NCI-H1930 (cell line): ENCODE measurements around the gene C1orf56.

Experiments
- DNase-seq, 2 experiments: peaks; one replicate each; lab custom pipeline; 2025; lab: John Stamatoyannopoulos, UW

Gene C1orf56, protein sequence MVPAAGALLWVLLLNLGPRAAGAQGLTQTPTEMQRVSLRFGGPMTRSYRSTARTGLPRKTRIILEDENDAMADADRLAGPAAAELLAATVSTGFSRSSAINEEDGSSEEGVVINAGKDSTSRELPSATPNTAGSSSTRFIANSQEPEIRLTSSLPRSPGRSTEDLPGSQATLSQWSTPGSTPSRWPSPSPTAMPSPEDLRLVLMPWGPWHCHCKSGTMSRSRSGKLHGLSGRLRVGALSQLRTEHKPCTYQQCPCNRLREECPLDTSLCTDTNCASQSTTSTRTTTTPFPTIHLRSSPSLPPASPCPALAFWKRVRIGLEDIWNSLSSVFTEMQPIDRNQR

DNA sequence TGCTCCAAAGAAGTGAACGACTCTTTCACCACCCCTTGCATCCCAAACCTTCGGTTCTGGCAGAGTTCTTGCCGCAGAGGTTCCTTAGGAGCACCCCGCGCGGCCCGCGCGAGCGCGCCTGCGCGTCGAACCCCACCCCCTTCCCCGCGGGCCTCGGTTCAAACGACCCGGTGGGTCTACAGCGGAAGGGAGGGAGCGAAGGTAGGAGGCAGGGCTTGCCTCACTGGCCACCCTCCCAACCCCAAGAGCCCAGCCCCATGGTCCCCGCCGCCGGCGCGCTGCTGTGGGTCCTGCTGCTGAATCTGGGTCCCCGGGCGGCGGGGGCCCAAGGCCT lies at the start of gene C1orf56:
Gene C1orf56 (plus strand): TSS at position 161 of the 334 bp plus-strand sequence. CDS start 97 bp downstream, at position 258.
- DNase-seq = peak; percentile 37 to 61

DNA sequence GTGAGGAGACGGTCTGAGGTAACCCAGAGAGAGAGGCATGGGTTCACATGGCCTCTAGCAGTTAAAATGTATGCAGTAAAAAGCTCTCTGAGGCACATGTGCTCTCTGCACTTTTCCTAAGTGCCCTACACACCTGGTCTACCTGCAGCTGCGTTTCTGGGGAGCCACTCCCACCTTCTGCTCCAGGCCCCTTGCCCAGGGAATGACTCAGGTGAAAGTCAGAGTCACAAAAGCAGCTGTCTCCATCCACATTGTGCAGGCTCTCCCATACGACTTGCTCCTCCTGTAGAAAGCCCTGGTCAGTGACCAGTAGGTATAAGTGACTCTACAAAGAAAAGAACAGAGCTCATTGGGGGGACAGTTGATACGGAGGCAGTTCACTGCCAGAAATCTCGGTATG lies 49.6 kb upstream of the C1orf56 start:
- no peak for DNase-seq

- no peak for DNase-seq
Measured at GRCh38 chr1:150999051-150999674, 48.4 kb upstream of the C1orf56 start.

DNA sequence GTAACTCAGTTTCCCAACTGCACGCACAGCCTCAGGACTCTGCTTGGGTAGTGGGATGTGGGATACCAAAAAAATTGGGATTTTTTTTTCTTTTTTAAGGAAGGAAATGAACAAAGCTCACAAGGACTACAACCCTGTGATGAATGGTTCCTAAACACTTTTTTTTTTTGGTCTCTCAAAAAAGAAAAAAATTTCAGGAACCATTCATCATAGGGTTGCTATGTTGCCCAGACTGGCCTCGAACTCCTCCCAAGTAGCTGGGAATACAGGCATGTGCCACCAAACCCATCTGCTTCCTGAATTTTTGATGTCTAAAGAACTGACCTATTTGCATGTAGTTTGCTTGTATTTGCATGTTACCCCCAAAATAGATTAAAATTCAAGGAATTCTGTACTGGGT lies 47.6 kb upstream of the C1orf56 start:
- no peak for DNase-seq

GRCh38 chr1:151000408-151000807 lies 47.1 kb upstream of the C1orf56 start:
- DNase-seq = no peak

- no peak for DNase-seq
Measured at GRCh38 chr1:151001602-151002001, 45.9 kb upstream of the C1orf56 start.

- DNase-seq = no peak
Measured at GRCh38 chr1:151002051-151002450, 45.5 kb upstream of the C1orf56 start.

DNA sequence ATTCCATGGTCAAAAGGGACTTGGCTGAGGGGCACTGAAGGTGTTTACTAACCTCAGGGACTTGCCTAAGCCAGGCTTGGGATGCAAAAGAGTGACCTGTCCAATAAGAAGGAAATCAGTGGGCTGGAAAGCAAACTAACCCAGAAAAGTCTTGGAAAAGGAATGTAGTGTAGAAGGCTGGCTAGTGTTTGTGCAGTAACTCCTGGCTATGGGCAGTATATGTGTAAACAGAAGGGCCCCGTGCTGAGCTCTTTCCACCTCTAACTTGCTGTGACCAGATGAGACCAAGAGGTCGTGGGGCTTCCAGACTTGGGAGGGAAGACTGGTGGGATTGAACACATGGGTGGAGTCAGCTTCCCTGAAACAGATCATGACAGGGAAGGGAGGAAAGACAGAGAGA lies 44.9 kb upstream of the C1orf56 start:
- DNase-seq = no peak

- no peak for DNase-seq
Measured at GRCh38 chr1:151003180-151003579, 44.4 kb upstream of the C1orf56 start.

- DNase-seq = no peak
Measured at GRCh38 chr1:151005729-151006319, 41.7 kb upstream of the C1orf56 start.

GRCh38 chr1:151006327-151007052 lies 41.1 kb upstream of the C1orf56 start, which contains the start of gene MINDY1:
Gene MINDY1 (minus strand): TSS chr1:151006902. CDS start chr1:151002617, 4,285 bp downstream.
- peak; percentile 53 for DNase-seq

DNA sequence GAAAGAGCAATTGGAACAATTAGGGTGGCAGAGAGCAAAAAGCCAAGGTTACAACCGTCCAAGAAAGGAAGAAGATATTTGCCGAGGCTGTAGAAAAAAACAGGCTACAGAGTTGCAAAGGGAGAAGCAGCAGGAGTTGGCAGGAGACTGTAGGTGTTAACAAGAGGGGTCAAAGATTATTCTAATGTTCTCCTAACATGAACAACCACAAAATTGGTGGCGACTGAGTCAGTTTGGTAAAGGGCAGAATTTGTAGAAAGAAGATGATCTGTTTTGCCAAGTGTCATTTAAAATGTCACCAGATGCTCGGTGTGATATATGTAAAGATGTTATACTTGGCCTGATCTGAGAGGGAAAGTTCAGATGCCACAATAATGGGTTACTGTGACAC lies 39.7 kb upstream of the C1orf56 start:
- DNase-seq = no peak

DNA sequence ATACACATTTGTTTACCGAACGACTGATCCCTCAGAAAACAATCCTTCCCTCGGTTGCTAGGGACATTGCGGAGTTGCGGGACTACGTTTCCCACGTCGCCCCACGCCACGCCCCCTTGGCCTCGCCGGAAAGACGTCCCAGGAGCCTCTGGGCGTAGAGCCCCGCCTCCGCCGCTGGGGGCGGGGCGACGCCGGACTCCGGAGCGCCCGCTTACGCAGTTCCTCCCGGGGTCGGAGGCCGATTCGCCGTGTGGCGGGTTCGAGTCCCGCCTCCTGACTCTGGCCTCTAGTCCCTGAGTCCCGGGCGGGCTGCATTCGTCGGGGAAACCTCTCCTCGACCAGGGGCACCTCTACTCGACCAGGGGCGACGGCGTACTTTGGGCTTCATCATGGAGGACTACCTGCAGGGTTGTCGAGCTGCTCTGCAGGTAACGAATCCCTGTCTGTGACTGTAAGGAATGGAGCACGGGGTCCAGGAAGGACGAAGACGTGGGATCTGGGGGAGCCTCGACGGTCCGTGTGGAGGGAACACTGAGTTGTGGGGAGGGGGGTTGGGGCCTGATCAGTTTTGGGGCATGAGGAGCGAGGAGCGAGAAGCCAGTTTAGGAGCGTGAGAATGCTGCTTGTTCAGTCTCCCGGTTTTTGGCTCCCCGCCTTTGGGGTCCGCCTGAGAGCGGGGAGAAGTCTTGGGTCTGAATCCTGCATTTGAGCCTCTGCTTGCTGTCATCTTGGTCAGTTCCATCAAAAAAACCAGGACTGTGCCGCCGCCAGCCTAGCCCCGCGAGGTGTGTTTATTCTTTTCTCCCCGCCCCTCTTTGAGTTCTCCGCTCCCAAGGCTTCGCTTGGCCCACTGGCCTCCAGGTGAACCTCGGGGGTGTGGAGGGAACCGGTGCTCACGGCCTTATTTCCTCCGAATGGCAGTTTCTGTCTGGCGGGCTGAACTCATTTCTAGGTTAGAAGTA lies 39.0 kb upstream of the C1orf56 start, which contains the start of gene PRUNE1:
Gene PRUNE1 (plus strand): TSS at position 206 of the 962 bp plus-strand sequence. CDS start 184 bp downstream, at position 390.
- peak; percentile 87 to 96 for DNase-seq

GRCh38 chr1:151009206-151009587 lies 38.4 kb upstream of the C1orf56 start:
- no peak for DNase-seq

GRCh38 chr1:151009674-151010345 lies 37.7 kb upstream of the C1orf56 start:
- no peak for DNase-seq

- no peak for DNase-seq
Measured at GRCh38 chr1:151010346-151010726, 37.2 kb upstream of the C1orf56 start.

DNA sequence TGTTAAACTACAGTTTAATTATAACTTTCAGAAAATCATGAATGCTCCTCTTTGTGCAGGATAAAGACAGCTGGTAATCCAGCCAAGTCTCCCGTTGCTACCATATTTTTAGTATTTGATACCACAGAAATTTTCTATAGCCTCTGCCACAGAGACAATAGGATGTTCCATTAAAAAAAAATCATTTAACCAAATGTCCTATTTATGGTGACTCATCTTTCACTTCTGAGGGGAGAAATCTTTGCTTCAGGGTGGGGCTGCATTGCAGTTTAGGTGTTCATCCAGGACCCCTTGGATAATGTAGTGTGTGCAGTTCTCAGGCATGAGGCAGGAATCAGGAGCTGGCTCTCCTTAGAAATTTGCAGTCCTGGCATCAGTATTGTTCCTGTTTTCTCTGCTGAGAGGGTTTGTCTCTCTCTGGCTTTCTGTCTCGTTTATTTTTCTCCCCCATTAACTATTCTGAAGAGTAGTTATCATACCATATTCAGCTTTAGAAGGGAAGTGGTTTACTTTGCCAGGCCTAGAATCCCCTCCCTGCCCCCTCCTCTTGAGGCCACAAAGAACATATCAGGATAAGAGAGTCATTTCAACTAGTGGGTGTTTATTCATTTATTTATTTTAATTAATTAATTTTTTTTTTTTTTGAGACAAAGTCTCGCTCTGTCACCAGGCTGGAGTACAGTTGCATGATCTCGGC lies 36.2 kb upstream of the C1orf56 start:
- no peak for DNase-seq

GRCh38 chr1:151012684-151013471 lies 34.7 kb upstream of the C1orf56 start:
- DNase-seq = no peak

GRCh38 chr1:151013518-151013917 lies 34.0 kb upstream of the C1orf56 start:
- no peak for DNase-seq
